ENCODE measurements around the gene CTNNBIP1. TPM values are rescaled to one million over a fixed set of nuclear protein-coding genes. Genes with fewer than 3 reads are reported as not detected.
A peak's percentile ranks its signal among the peaks of the same experiment; 100 is the strongest.

CTNNBIP1 gene
- total and polyA plus RNA-seq, 10 donors: 7.3 to 17.5 (median 12.1) TPM

- peaks cover 0 to 9% (median 3%) of the 10 kb centered on the region in 6 donors for H3K4me1 ChIP-seq
- DNase-seq: peak; percentile 63
These were observed 67.1 kb downstream of the CTNNBIP1 start for GRCh38 chr1:9842781-9843575.

GRCh38 chr1:9842073-9842711, 67.9 kb downstream of the CTNNBIP1 start:
- peak; percentile 47 for DNase-seq
- Histone ChIP-seq H3K9me3 (no peaks in the 10 kb centered on the region), H3K27me3 (replicated peaks in 1 of 7) (peaks cover 0 to 12% (median 0%) of the 10 kb centered on the region in 7 donors), H3K27ac (no peak overlapping the region), H3K36me3 (no peaks in the 10 kb centered on the region), H3K4me3 (no peak overlapping the region), H3K4me1 (peaks cover 0 to 9% (median 3%) of the 10 kb centered on the region in 6 donors)
- TF ChIP-seq POLR2AphosphoS5 (IDR thresholded peaks at IDR 0.05): no peak
- TF ChIP-seq CTCF (IDR thresholded peaks at IDR 0.05 in 8 of 11, conservative IDR thresholded peaks at IDR 0.05 in 3 of 11): no peak
- no peak for TF ChIP-seq POLR2A (IDR thresholded peaks at IDR 0.05)
- intact Hi-C loops (cut with DNase I; ENCODE audit: low total_unique reads): no loop called here
- 53 to 80% (median 65%) methylated on average over 8 to 9 of the region's 9 CpGs for WGBS, 5 donors

More at GRCh38 chr1:9842781-9843575, 67.1 kb downstream of the CTNNBIP1 start:
- H3K9me3 ChIP-seq: no peaks in the 10 kb centered on the region
- H3K4me3 ChIP-seq: no peak overlapping the region
- H3K27me3 ChIP-seq (replicated peaks in 1 of 7): peaks cover 0 to 12% (median 0%) of the 10 kb centered on the region in 7 donors
- intact Hi-C loops (cut with DNase I; ENCODE audit: low total_unique reads): no loop called here
- 83 to 91% (median 87%) methylated on average over 16 to 20 of the region's 20 CpGs for WGBS, 5 donors
- TF ChIP-seq POLR2AphosphoS5 (IDR thresholded peaks at IDR 0.05) (no peak), CTCF (IDR thresholded peaks at IDR 0.05 in 8 of 11, conservative IDR thresholded peaks at IDR 0.05 in 3 of 11) (no peak), POLR2A (IDR thresholded peaks at IDR 0.05) (no peak)
- no peak overlapping the region for H3K27ac ChIP-seq
- H3K36me3 ChIP-seq: no peaks in the 10 kb centered on the region

- H3K36me3 ChIP-seq: no peaks in the 10 kb centered on the region
- no peak for TF ChIP-seq CTCF (IDR thresholded peaks at IDR 0.05 in 8 of 11, conservative IDR thresholded peaks at IDR 0.05 in 3 of 11)
- no peak for TF ChIP-seq POLR2A (IDR thresholded peaks at IDR 0.05)
- no peak for TF ChIP-seq POLR2AphosphoS5 (IDR thresholded peaks at IDR 0.05)
- H3K4me1 ChIP-seq: peaks cover 0 to 10% (median 3%) of the 10 kb centered on the region in 6 donors
- 74 to 100% (median 89%) methylated on average over 1 to 2 of the region's 2 CpGs for WGBS, 5 donors
- intact Hi-C loops (cut with DNase I; ENCODE audit: low total_unique reads): no loop called here
- DNase-seq: peak; percentile 23
- H3K27me3 ChIP-seq (replicated peaks in 1 of 7): peaks cover 0 to 12% (median 0%) of the 10 kb centered on the region in 7 donors
- no peaks in the 10 kb centered on the region for H3K9me3 ChIP-seq
- no peak overlapping the region for H3K27ac ChIP-seq
- H3K4me3 ChIP-seq: no peak overlapping the region
These were observed 68.6 kb downstream of the CTNNBIP1 start for GRCh38 chr1:9841460-9841859.

DNA sequence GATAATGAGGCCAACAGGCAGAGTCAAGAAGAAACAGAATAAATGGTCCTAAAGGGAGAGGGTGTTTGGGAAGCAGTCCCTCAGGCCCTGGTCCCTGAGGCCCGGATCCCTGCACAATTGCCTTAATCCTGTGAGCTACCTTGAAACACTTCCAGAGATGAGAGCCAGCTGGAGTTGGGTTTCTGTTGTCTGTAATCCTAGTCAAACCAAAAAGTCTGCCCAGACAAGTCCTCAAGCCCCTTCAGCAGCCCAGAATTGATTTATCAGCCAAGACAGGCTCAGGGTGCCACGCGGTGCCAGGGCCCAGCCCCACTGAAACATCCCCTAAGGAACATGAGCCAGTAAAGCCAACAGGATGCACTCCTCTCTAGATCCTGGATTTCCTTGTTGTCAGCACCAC, 69.9 kb downstream of the CTNNBIP1 start:
- no peak overlapping the region for H3K4me3 ChIP-seq
- no peaks in the 10 kb centered on the region for H3K36me3 ChIP-seq
- H3K4me1 ChIP-seq: peaks cover 0 to 11% (median 5%) of the 10 kb centered on the region in 6 donors
- no peak for TF ChIP-seq CTCF (IDR thresholded peaks at IDR 0.05 in 8 of 11, conservative IDR thresholded peaks at IDR 0.05 in 3 of 11)
- TF ChIP-seq POLR2AphosphoS5 (IDR thresholded peaks at IDR 0.05): no peak
- TF ChIP-seq POLR2A (IDR thresholded peaks at IDR 0.05): no peak
- peak; percentile 6 for DNase-seq
- WGBS, 5 donors: 75 to 84% (median 80%) methylated on average over 1 to 3 of the region's 3 CpGs
- H3K27me3 ChIP-seq (replicated peaks in 1 of 7): peaks cover 0 to 16% (median 0%) of the 10 kb centered on the region in 7 donors
- H3K27ac ChIP-seq: no peak overlapping the region
- no peaks in the 10 kb centered on the region for H3K9me3 ChIP-seq
- intact Hi-C loops (cut with DNase I; ENCODE audit: low total_unique reads): no loop called here

Measured in spleen (tissue), 11 donors.